ENCODE results near the gene OXNAD1.
A peak's percentile ranks its signal among the peaks of the same experiment; 100 is the strongest.

The OXNAD1 gene

DNA sequence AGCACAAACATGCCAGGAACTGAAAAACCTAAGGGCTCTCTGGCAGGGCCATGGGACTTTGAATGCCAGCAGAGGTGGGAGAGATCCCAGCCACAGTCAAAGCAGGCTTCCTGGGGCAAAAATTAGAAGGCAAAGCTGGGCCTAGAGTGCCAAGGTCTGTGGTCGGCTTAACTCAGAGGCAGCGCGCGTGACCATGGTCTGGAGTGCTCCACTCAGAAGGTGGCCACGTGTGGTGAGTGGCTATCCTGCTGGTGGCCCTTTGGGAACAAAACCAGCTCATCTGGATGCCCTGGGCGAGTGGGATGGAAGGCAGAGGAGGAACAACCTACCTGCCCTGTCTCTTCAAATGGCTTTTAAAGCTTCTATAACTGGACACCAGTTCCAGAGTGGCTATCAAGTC is 63.1 kb downstream of the OXNAD1 start:
- H3K79me1 ChIP-seq (ENCODE audit: low read depth, low read length), result no peaks in the 10 kb centered on the region
- no peak overlapping the region for H2BK5ac ChIP-seq (ENCODE audit: low read length)
- peak overlapping the region; percentile 15 for H3K18ac ChIP-seq (ENCODE audit: low read length)
- H2BK120ac ChIP-seq (ENCODE audit: low read depth, low read length), result peak overlapping the region; percentile 9
- WGBS, 2 donors (ENCODE audit: extremely low coverage in 2 of 2, insufficient read length in 2 of 2, insufficient replicate concordance in 1 of 2), result no CpG with 5 or more reads among the region's 6 CpGs
- H2BK12ac ChIP-seq (ENCODE audit: low read length), result peak overlapping the region; percentile 33
- H2AK5ac ChIP-seq (ENCODE audit: low read depth, low read length), result peak overlapping the region; percentile 25
- H3K4me1 ChIP-seq (ENCODE audit: control insufficient read depth in 2 of 2, insufficient read depth in 1 of 2, low read depth in 1 of 2, low read length in 2 of 2), result peaks cover 11 to 24% of the 10 kb centered on the region in 2 donors
- H4K8ac ChIP-seq (ENCODE audit: low read depth, low read length), result no peak overlapping the region
- no peak overlapping the region for H3K14ac ChIP-seq (ENCODE audit: low read length)
- peaks cover 8 to 11% of the 10 kb centered on the region in 2 donors for H3K36me3 ChIP-seq (replicated peaks in 1 of 2; ENCODE audit: control insufficient read depth in 2 of 2, insufficient read depth in 2 of 2, low read length in 2 of 2)
- H2BK15ac ChIP-seq (ENCODE audit: low read length), result peak overlapping the region; percentile 14
- H3K4ac ChIP-seq (ENCODE audit: low read length), result no peak overlapping the region
- H3K4me3 ChIP-seq (ENCODE audit: low read length in 2 of 2), result no peak overlapping the region
- no peaks in the 10 kb centered on the region for H3K27me3 ChIP-seq (ENCODE audit: control insufficient read depth in 3 of 3, insufficient read depth in 3 of 3, low read depth in 1 of 3, low read length in 3 of 3)
- no peak overlapping the region for H4K91ac ChIP-seq (ENCODE audit: low read depth, low read length, poor library complexity)
- no peak overlapping the region for H2AFZ ChIP-seq (ENCODE audit: low read length)
- H3K9ac ChIP-seq (ENCODE audit: low read depth, low read length, poor library complexity), result no peak overlapping the region
- no peak for DNase-seq (ENCODE audit: low spot score)
- no peak overlapping the region for H3K27ac ChIP-seq (replicated peaks; ENCODE audit: low read length)
- peaks cover 4 to 18% of the 10 kb centered on the region in 2 donors for H3K9me3 ChIP-seq (replicated peaks in 1 of 2; ENCODE audit: control insufficient read depth in 2 of 2, insufficient read depth in 1 of 2, low read depth in 1 of 2, low read length in 2 of 2)
- no peak overlapping the region for H3K4me2 ChIP-seq (ENCODE audit: insufficient read depth, low read length, poor library complexity, severe bottlenecking)
- peak overlapping the region; percentile 75 for H3K23ac ChIP-seq (ENCODE audit: low read depth, low read length, poor library complexity)

DNA sequence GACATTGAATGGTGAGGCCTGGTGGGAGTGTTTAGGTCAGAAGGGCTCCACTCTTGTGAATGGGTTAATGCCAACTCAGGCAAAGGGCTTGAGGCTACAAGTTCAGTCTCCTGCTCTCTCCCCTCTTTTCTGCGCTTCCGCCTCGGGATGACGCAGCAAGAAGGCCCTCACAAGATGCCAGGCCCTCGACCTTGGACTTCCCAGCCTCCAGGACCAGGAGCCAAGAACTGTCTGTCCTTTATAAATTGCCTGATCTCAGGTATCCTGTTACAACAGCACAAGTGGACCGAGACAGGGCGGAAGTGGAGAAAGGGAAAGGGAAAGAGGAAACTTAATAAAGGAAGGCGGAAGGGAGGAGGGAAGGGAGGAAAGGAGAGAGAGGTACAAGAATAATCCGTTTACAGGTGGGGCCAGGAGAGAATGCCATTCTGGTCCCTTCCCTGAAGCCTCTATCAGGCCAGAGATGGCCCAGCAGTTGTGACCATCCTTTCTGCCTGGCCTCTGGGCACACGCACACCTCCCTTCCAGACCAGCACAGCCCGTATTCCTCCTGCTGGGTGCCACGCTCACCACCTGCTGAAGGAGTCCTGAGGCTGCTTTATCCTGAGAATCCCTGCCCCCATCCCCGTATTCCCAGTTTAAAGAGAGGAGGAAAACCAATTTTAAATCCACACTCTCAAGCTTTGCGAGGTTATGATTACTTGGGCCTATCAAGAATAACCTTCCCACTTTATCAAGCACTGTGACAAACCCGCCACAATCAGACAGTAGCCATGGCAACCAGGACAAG is 64.2 kb downstream of the OXNAD1 start:
- DNase-seq (ENCODE audit: low spot score), result no peak
- WGBS, 2 donors (ENCODE audit: extremely low coverage in 2 of 2, insufficient read length in 2 of 2, insufficient replicate concordance in 1 of 2), result no CpG with 5 or more reads among the region's 15 CpGs
- Histone ChIP-seq H3K79me1 (ENCODE audit: low read depth, low read length) (no peaks in the 10 kb centered on the region), H3K27me3 (ENCODE audit: control insufficient read depth in 3 of 3, insufficient read depth in 3 of 3, low read depth in 1 of 3, low read length in 3 of 3) (no peaks in the 10 kb centered on the region), H3K27ac (replicated peaks; ENCODE audit: low read length) (peak overlapping the region; percentile 46), H3K9ac (ENCODE audit: low read depth, low read length, poor library complexity) (no peak overlapping the region), H3K14ac (ENCODE audit: low read length) (no peak overlapping the region), H3K4me1 (ENCODE audit: control insufficient read depth in 2 of 2, insufficient read depth in 1 of 2, low read depth in 1 of 2, low read length in 2 of 2) (peaks cover 11 to 27% of the 10 kb centered on the region in 2 donors), H2BK15ac (ENCODE audit: low read length) (no peak overlapping the region), H2BK5ac (ENCODE audit: low read length) (no peak overlapping the region), H3K23ac (ENCODE audit: low read depth, low read length, poor library complexity) (no peak overlapping the region), H3K4ac (ENCODE audit: low read length) (no peak overlapping the region), H2AK5ac (ENCODE audit: low read depth, low read length) (no peak overlapping the region), H3K4me3 (ENCODE audit: low read length in 2 of 2) (no peak overlapping the region), H3K4me2 (ENCODE audit: insufficient read depth, low read length, poor library complexity, severe bottlenecking) (no peak overlapping the region), H2AFZ (ENCODE audit: low read length) (peak overlapping the region; percentile 65), H4K8ac (ENCODE audit: low read depth, low read length) (no peak overlapping the region), H3K36me3 (replicated peaks in 1 of 2; ENCODE audit: control insufficient read depth in 2 of 2, insufficient read depth in 2 of 2, low read length in 2 of 2) (peaks cover 5 to 11% of the 10 kb centered on the region in 2 donors), H4K91ac (ENCODE audit: low read depth, low read length, poor library complexity) (no peak overlapping the region), H2BK120ac (ENCODE audit: low read depth, low read length) (no peak overlapping the region), H3K18ac (ENCODE audit: low read length) (peak overlapping the region; percentile 87), H3K9me3 (replicated peaks in 1 of 2; ENCODE audit: control insufficient read depth in 2 of 2, insufficient read depth in 1 of 2, low read depth in 1 of 2, low read length in 2 of 2) (peaks cover 4 to 18% of the 10 kb centered on the region in 2 donors), H2BK12ac (ENCODE audit: low read length) (no peak overlapping the region)

DNA sequence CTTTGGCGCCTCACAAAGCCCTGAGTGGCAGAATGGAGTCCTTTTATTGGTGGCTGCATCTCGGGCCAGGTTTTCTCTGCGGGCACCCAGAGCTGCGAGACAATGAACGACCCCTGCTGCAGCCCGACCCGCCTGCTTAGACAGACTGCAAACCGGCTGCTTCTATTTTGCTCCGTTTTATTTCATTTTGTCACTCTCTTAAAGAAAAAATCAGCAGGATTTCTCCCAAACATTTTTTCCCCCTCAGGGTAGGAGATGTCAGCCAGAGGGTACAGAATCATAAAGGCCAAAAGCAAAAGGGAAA is 64.8 kb downstream of the OXNAD1 start:
- Histone ChIP-seq H3K36me3 (replicated peaks in 1 of 2; ENCODE audit: control insufficient read depth in 2 of 2, insufficient read depth in 2 of 2, low read length in 2 of 2) (peaks cover 5 to 11% of the 10 kb centered on the region in 2 donors), H2BK120ac (ENCODE audit: low read depth, low read length) (no peak overlapping the region), H3K79me1 (ENCODE audit: low read depth, low read length) (no peaks in the 10 kb centered on the region), H3K4me1 (ENCODE audit: control insufficient read depth in 2 of 2, insufficient read depth in 1 of 2, low read depth in 1 of 2, low read length in 2 of 2) (peaks cover 11 to 27% of the 10 kb centered on the region in 2 donors), H2AK5ac (ENCODE audit: low read depth, low read length) (no peak overlapping the region), H4K91ac (ENCODE audit: low read depth, low read length, poor library complexity) (no peak overlapping the region), H3K27me3 (ENCODE audit: control insufficient read depth in 3 of 3, insufficient read depth in 3 of 3, low read depth in 1 of 3, low read length in 3 of 3) (no peaks in the 10 kb centered on the region), H2BK12ac (ENCODE audit: low read length) (no peak overlapping the region), H3K27ac (replicated peaks; ENCODE audit: low read length) (peak overlapping the region; percentile 77), H3K4me3 (ENCODE audit: low read length in 2 of 2) (no peak overlapping the region), H3K4me2 (ENCODE audit: insufficient read depth, low read length, poor library complexity, severe bottlenecking) (no peak overlapping the region), H2BK5ac (ENCODE audit: low read length) (no peak overlapping the region), H3K23ac (ENCODE audit: low read depth, low read length, poor library complexity) (no peak overlapping the region), H3K4ac (ENCODE audit: low read length) (no peak overlapping the region), H2AFZ (ENCODE audit: low read length) (peak overlapping the region; percentile 65), H2BK15ac (ENCODE audit: low read length) (no peak overlapping the region), H3K18ac (ENCODE audit: low read length) (no peak overlapping the region), H3K14ac (ENCODE audit: low read length) (no peak overlapping the region), H3K9ac (ENCODE audit: low read depth, low read length, poor library complexity) (no peak overlapping the region), H3K9me3 (replicated peaks in 1 of 2; ENCODE audit: control insufficient read depth in 2 of 2, insufficient read depth in 1 of 2, low read depth in 1 of 2, low read length in 2 of 2) (peaks cover 4 to 23% of the 10 kb centered on the region in 2 donors), H4K8ac (ENCODE audit: low read depth, low read length) (no peak overlapping the region)
- WGBS, 2 donors (ENCODE audit: extremely low coverage in 2 of 2, insufficient read length in 2 of 2, insufficient replicate concordance in 1 of 2), result no CpG with 5 or more reads among the region's 9 CpGs
- peak; percentile 55 for DNase-seq (ENCODE audit: low spot score)

DNA sequence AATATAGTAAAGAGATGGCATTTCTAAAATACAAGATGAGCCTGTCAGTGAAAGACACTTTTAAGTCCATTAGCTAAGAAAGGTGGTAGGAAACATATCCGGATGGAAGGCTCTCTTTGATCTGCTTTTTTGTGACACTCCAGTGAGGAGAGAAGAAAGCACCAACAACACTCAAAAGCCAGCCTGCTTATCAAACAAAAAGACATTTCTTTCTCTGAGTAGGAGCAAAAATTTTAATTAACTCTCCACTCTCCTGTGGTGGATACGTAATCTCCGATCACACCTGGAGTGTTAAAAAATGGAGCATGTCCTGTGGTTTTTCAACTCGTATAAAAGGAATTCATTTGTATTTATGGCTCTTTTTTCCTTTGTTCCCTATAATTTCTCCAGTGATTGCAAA is 65.3 kb downstream of the OXNAD1 start:
- no peak overlapping the region for H2BK12ac ChIP-seq (ENCODE audit: low read length)
- H3K9ac ChIP-seq (ENCODE audit: low read depth, low read length, poor library complexity), result no peak overlapping the region
- H3K14ac ChIP-seq (ENCODE audit: low read length), result no peak overlapping the region
- H3K27me3 ChIP-seq (ENCODE audit: control insufficient read depth in 3 of 3, insufficient read depth in 3 of 3, low read depth in 1 of 3, low read length in 3 of 3), result no peaks in the 10 kb centered on the region
- no peak overlapping the region for H4K8ac ChIP-seq (ENCODE audit: low read depth, low read length)
- H3K27ac ChIP-seq (replicated peaks; ENCODE audit: low read length), result peak overlapping the region; percentile 77
- no peak overlapping the region for H3K4ac ChIP-seq (ENCODE audit: low read length)
- no peak overlapping the region for H2AK5ac ChIP-seq (ENCODE audit: low read depth, low read length)
- no peak overlapping the region for H3K4me3 ChIP-seq (ENCODE audit: low read length in 2 of 2)
- H4K91ac ChIP-seq (ENCODE audit: low read depth, low read length, poor library complexity), result no peak overlapping the region
- H3K79me1 ChIP-seq (ENCODE audit: low read depth, low read length), result no peaks in the 10 kb centered on the region
- DNase-seq (ENCODE audit: low spot score), result no peak
- WGBS, 2 donors (ENCODE audit: extremely low coverage in 2 of 2, insufficient read length in 2 of 2, insufficient replicate concordance in 1 of 2), result no CpG with 5 or more reads among the region's 4 CpGs
- H2BK5ac ChIP-seq (ENCODE audit: low read length), result no peak overlapping the region
- peaks cover 4 to 25% of the 10 kb centered on the region in 2 donors for H3K9me3 ChIP-seq (replicated peaks in 1 of 2; ENCODE audit: control insufficient read depth in 2 of 2, insufficient read depth in 1 of 2, low read depth in 1 of 2, low read length in 2 of 2)
- no peak overlapping the region for H3K18ac ChIP-seq (ENCODE audit: low read length)
- H2AFZ ChIP-seq (ENCODE audit: low read length), result peak overlapping the region; percentile 65
- peaks cover 11 to 27% of the 10 kb centered on the region in 2 donors for H3K4me1 ChIP-seq (ENCODE audit: control insufficient read depth in 2 of 2, insufficient read depth in 1 of 2, low read depth in 1 of 2, low read length in 2 of 2)
- H2BK15ac ChIP-seq (ENCODE audit: low read length), result no peak overlapping the region
- peaks cover 7 to 12% of the 10 kb centered on the region in 2 donors for H3K36me3 ChIP-seq (replicated peaks in 1 of 2; ENCODE audit: control insufficient read depth in 2 of 2, insufficient read depth in 2 of 2, low read length in 2 of 2)
- no peak overlapping the region for H3K23ac ChIP-seq (ENCODE audit: low read depth, low read length, poor library complexity)
- H3K4me2 ChIP-seq (ENCODE audit: insufficient read depth, low read length, poor library complexity, severe bottlenecking), result no peak overlapping the region
- no peak overlapping the region for H2BK120ac ChIP-seq (ENCODE audit: low read depth, low read length)
